Retinal pigment epithelial cell (primary cell): ENCODE data around the gene FRK.

Source experiments
- DNase-seq: peaks from one replicate; pipeline ENCODE4 v3.0.0-alpha.2; 2010; ENCODE audit warnings: low read depth
- H3K4me3 ChIP-seq: 2 replicates; pipeline ENCODE4 v1.5.1; 2011; ENCODE audit warnings: mild to moderate bottlenecking, low read length, control low read depth, moderate library complexity
- CTCF ChIP-seq: conservative IDR thresholded peaks from 2 replicates; pipeline ENCODE4 v1.5.1; 2011; ENCODE audit warnings: low read depth, low read length, control low read depth, inconsistent platforms

Gene FRK

DNA sequence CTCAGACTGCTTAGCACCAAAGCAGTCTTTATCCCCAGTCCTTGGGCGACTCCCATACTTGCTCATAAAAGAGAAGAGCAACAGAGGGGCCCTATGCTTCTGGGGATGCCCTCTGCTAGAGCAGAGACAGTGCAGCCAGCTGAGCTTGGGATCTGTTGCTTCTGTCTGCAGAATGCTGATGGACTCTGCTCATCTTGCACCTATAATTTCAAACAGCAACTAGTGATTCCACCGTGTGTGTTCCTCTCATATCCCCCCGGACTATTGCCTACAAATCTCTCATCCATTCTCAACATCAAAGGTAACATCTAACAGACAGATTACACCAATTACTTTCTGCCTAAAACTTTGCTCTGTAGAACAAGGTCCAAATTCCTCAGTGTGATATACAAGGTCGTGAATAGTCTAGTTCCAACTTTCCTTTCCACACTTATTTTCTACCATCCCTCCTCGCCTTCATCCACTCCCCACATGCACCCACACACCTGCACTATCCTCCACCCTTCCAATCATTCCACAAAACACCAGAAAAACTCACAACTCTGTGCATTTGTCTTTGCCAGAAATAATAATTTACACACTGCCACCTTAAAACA, 62.6 kb downstream of the FRK start:
- H3K4me3 ChIP-seq: no peak overlapping the region
- DNase-seq: no peak
- TF ChIP-seq CTCF: no peak

DNA sequence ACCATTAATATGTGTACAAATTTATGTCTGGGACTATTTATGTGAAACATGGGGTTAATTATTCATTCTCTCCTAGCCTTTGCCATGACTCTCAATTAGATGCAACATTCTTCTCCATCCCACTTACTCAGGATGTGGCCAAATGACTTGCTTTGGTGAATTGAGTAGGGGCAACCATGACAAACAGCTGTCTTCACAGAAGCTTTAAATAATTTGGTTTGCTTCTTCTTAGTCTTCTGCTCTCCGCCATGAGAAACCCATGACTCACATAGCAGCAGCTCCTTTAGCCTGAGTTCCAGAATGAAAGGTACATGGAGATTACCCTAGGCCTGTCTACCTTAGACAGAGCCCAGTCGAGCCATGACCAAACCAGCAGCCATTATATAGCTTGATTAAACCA, 74.7 kb downstream of the FRK start:
- no peak overlapping the region for H3K4me3 ChIP-seq
- no peak for DNase-seq
- TF ChIP-seq CTCF: no peak

- H3K4me3 ChIP-seq: no peak overlapping the region
- no peak for TF ChIP-seq CTCF
- no peak for DNase-seq
Measured at GRCh38 chr6:115984809-115985208, 75.9 kb downstream of the FRK start.

DNA sequence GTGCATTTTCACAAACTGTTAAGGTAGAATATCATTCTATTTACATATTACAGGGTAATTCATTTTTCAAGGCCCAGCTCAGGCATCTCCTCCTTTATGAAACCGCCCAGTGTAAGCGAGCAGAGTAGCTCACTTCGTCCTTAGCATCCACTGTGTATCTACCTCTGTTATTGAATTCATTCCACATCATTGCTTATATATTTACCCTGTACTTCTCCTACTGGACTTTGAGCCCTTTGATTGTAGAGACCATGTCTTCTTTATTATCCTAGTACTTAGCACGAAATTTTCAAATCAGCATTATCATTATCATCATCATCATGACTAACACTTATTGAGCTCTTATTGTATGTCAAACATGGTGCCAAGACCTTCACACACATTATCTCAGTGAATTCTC, 76.7 kb downstream of the FRK start:
- TF ChIP-seq CTCF: no peak
- no peak overlapping the region for H3K4me3 ChIP-seq
- DNase-seq: no peak

DNA sequence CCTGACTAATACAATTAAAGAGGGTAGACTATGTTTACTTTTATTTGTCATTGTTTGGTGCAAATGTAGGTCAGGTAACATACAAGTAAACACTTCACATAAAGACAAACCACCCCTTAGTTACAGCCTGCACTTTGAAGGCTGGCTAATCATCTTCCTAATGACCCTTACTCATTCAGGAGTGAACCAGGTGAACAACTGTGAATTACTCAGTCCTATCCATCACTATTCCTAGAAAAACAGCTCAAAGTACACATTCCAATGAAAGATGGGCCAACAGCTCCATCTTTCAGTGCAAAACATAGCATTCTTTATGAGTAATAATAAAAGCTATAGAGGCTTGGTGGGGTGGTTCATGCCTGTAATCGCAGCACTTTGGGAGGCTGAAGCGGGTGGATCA, 78.2 kb downstream of the FRK start:
- H3K4me3 ChIP-seq: no peak overlapping the region
- no peak for DNase-seq
- no peak for TF ChIP-seq CTCF

GRCh38 chr6:115977220-115977619, 83.5 kb downstream of the FRK start:
- H3K4me3 ChIP-seq: no peak overlapping the region
- TF ChIP-seq CTCF: no peak
- no peak for DNase-seq

GRCh38 chr6:115976321-115976870, 84.3 kb downstream of the FRK start:
- no peak for DNase-seq
- no peak overlapping the region for H3K4me3 ChIP-seq
- no peak for TF ChIP-seq CTCF
